NCI-H2196 treated with DMSO at 0.1 percent for 48 hours (cell line): ENCODE data around the gene VSTM5.
"Not testable (repeated sequence)": the region's sequence is repeated elsewhere in the genome, so short reads cannot be mapped to it uniquely, and the experiment has no call there.

Experiments used
- DNase-seq: peaks from one replicate; lab custom pipeline; 2025; ENCODE audit not compliant: unreplicated experiment; lab: John Stamatoyannopoulos, UW

VSTM5 gene

GRCh38 chr11:93850594-93851018 lies at the start of gene VSTM5:
VSTM5 (minus strand) TSS chr11:93850618; CDS start chr11:93850502, 116 bp downstream.
- no peak for DNase-seq

- peak; percentile 44 for DNase-seq
These were observed 44.9 kb upstream of the VSTM5 start for GRCh38 chr11:93895106-93895862.

GRCh38 chr11:93890391-93891051 lies 40.1 kb upstream of the VSTM5 start:
- no peak for DNase-seq

- no peak for DNase-seq
These were observed 36.7 kb upstream of the VSTM5 start for GRCh38 chr11:93887111-93887510.

- not testable (repeated sequence) for DNase-seq
These were observed 28.7 kb upstream of the VSTM5 start for GRCh38 chr11:93879114-93879513.

GRCh38 chr11:93875637-93876036 lies 25.2 kb upstream of the VSTM5 start:
- DNase-seq = no peak

- DNase-seq = no peak
These were observed 21.1 kb upstream of the VSTM5 start for GRCh38 chr11:93871526-93871925.

- DNase-seq = no peak
These were observed 20.2 kb upstream of the VSTM5 start for GRCh38 chr11:93870616-93871015.

GRCh38 chr11:93869830-93870229 lies 19.4 kb upstream of the VSTM5 start:
- no peak for DNase-seq

- DNase-seq = not testable (repeated sequence)
These were observed 18.0 kb upstream of the VSTM5 start for GRCh38 chr11:93868404-93868803.

GRCh38 chr11:93861808-93862207 lies 11.4 kb upstream of the VSTM5 start:
- DNase-seq = no peak

- DNase-seq = no peak
These were observed 7.8 kb upstream of the VSTM5 start for GRCh38 chr11:93858121-93858775.

- DNase-seq = peak; percentile 42
These were observed 7.1 kb upstream of the VSTM5 start for GRCh38 chr11:93857413-93858120.

GRCh38 chr11:93852242-93852641 lies 1.8 kb upstream of the VSTM5 start:
- DNase-seq = no peak

GRCh38 chr11:93849751-93850593 lies 446 bp downstream of the VSTM5 start:
- DNase-seq = no peak

GRCh38 chr11:93849201-93849600 lies 1.2 kb downstream of the VSTM5 start:
- no peak for DNase-seq

- no peak for DNase-seq
These were observed 4.0 kb downstream of the VSTM5 start for GRCh38 chr11:93846411-93846810.

GRCh38 chr11:93845181-93846092 lies 5.0 kb downstream of the VSTM5 start:
- DNase-seq = no peak

GRCh38 chr11:93844568-93844967 lies 5.8 kb downstream of the VSTM5 start:
- DNase-seq = no peak
